NCI-H1694 (cell line): ENCODE measurements around the gene MUC5AC.
A peak's percentile ranks its signal among the peaks of the same experiment; 100 is the strongest.

Experiments
- DNase-seq: peaks from one replicate; lab custom pipeline; 2025; lab: John Stamatoyannopoulos, UW

MUC5AC gene

DNA sequence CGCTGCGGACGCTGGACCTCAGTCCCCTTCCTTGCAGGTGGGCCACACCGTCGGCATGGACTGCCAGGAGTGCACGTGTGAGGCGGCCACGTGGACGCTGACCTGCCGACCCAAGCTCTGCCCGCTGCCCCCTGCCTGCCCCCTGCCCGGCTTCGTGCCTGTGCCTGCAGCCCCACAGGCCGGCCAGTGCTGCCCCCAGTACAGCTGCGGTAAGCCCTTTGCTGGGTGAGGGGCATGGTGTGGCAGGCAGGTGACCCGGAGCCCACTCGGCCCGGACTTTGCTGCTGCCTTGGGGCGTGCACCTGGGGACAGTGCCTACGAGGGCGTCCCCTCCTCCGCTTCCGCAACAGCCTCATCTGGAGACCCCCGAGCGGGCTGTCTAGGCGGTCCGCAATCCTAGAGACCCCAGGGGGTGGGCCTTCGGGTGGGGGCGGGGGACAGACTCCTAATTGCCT, 39.7 kb downstream of the MUC5AC start:
- no peak for DNase-seq

DNA sequence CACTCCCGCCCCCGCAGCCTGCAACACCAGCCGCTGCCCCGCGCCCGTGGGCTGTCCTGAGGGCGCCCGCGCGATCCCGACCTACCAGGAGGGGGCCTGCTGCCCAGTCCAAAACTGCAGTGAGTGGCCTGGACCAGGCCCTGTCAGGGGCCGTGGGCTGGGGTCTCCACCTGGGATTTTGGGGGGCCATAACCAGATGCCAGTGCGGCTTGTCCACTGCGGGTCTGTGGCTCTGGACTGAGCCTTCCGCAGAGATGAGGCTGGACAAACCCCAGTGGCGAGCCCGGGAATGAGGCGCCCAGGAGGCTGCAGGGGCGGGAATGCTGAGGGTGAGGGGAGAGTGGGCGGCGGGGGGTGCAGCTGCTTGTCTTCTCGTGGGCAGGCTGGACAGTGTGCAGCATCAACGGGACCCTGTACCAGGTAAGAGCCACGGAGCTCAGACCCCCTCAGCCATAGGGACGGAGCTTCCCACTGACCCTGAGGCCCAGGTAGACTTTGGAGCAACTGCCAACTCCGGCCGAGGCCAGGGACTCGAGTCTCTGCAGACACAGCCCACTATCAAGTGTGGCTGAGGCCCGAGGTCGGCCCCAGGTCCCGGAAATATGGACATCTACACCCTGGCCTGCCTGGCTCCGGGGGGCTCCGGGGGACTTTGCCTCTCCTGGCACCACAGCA, 40.3 kb downstream of the MUC5AC start:
- no peak for DNase-seq

DNA sequence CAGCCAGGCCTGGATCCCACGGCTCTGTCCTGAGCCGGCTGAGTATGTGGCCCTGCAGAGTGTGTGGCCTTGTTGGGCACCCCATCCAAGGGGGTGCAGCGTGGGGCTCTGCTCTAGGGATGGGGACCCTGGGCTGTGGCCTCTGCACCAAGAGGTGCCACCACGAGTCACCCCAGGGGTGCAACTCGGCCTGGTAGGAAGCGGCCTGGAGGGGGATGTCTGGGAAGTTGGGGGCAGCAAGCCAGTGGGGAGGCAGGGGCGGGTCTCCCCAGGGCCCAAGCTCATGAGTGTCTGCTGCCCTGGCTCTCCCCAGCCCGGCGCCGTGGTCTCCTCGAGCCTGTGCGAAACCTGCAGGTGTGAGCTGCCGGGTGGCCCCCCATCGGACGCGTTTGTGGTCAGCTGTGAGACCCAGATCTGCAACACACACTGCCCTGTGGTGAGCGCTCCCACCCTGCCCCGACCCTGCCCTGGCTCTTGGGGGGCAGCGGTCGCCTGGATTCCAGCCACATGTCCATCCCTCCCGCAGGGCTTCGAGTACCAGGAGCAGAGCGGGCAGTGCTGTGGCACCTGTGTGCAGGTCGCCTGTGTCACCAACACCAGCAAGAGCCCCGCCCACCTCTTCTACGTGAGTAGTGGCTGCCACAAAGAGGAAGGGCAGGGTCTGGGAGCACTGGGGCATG, 40.9 kb downstream of the MUC5AC start:
- DNase-seq, result no peak

GRCh38 chr11:1199241-1199750, 41.5 kb downstream of the MUC5AC start:
- no peak for DNase-seq

GRCh38 chr11:1199751-1200610, 42.2 kb downstream of the MUC5AC start:
- DNase-seq, result peak; percentile 19

DNA sequence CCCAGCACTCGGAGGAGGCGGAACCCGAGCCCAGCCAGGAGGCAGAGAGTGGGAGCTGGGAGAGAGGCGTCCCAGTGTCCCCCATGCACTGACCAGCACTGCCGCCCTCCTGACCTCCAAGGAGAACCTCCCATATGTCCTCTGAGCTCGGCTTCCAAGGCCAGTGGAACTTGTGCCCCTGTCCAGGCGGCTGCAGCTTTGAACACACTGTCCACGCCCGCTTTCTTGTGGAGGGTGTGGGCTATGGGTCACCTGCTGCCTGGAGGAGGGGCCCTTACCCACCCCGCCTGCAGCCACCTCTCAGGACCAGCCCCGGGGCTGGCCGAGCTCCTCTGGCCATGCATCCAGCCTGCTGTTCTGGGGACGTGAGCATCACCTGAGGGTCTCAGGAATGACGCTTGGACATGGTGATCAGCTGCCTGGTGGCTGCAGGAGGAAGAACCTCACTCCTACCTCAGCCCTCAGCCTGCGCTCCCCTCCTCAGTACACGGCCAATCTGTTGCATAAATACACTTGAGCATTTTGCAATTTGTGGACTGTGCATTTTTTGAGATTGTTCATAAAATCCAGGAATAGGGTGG, 42.9 kb downstream of the MUC5AC start:
- no peak for DNase-seq

DNA sequence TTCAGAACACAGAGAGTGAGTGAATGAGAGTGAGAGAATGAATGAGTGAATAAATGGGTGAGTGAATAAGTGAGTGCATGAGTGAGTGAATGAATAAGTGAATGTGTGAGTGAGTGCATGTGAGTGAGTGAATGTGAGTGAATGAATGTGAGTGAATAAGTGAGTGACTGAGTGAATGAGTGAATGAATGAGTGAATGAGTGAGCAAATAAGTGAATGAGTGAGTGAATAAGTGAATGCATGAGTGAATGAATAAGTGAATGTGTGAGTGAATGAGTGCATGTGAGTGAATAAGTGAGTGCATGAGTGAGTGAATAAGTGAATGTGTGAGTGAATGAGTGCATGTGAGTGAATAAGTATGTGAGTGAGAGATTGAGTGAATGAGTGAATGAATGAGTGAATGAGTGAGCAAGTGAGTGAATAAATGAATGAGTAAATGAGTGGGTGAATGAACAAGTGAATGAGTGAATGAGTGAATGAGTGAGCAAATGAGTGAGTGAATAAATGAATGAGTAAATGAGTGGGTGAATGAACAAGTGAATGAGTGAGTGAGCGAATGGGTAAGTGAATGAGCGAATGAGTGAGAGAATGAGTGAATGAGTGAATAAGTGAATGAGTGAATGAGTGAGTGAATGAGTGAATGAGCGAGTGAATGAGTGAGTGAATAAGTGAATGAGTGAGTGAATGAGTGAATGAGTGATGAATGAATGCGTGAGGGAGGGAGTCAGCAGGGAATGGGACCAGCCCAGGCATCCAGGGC, 43.8 kb downstream of the MUC5AC start:
- DNase-seq, result no peak

DNA sequence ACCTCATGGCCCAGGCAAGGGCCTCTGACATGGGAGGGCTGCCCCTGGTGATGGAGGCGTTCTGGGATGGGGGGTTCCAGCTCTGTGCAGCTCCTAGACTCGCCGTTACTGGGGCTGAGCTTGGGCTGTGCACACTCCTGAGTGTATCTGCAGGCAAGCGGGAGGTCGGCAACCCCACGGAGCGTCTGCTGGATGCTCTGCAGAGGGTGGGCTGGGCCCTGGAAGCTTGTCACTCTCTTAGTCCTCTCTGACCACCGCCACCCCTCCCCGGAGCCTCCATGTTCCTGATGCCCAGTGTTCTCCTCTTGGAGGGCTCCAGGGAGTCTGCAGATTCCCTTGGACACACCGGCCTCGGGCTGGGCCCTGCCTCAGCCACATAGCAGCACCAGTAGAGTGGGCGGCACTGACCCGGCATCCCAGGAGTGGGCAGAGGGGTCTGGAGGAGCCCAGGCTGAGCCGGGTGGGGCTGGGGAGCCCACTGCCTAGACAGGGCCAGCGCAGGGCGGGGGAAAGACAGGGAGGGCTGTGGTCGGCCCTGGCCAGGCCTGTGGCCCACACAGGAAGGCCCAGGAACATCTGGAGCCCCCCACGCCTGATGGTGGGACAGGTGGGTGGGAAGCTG, 44.5 kb downstream of the MUC5AC start:
- DNase-seq, result no peak

DNA sequence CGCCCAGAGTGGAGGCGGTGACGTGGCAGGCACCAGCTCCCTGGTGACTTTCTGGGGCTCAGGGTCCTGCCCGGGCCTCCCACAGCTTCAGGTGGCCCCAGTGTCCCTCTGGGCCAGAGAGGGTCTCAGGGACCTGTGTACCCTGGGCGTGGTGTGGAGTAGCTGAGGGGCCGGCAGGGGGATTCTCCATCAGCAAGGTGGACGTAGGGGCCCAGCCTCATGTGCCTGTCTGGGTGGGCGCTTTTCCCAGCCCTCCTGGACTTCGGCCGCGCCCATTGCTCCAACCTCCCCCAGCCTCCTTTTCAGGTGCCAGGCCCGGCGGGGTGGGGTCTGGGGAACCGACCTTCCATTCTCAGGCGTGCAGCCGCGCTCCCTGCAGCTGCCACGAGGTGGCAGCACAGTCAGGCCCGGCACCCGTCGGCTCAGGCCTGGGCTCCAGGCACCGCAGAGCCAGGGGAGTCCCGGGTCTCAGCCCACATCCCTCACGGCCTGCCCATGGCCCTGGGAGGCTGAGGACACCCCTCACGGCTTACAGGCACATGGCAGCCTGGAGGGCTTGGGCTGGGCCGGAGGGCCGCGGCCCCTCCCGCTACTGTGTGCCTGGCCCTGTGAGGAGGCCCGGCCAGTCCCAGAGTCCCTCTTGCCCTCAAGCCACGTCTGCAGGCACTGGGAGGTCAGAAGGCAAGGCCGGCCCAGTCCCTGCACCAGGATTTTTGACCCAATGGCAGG, 45.2 kb downstream of the MUC5AC start:
- DNase-seq, result peak; percentile 6

DNA sequence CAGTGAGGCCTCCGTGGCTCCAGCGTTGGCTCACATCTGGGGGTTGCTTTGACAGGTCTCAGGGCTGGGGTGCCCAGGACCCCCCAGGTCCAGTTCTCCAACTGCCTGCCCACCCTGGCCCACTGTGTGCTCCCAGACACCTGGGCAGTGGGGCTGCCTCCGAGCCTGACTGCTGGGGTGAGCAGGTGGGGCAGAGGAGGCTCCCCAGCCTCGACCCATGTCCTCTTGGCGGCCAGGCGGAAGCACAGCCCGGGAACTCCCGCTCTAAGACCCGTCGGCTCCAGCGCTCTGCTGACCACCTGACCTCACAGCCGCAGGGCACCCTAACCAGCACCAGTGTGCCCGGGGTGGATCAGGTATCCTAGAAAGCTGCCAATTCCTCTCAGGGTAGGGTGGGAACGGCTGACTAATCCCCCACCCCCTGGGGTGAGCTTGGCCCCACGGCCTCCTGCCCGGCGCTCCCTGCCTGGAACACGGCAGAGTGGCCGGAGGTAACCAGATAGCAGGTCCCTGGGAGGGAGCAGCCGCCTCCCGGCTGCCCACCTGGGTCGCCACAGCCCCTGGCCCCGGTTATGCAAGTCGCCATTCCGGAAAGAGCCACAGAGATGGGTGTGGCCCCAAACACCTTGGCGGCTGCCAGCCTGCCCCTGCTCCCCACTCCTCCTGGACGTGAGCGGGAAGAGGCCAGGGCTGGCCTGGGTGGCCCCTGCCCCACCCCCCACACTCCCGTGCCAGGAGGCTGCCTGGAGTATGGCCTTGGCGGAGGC, 45.9 kb downstream of the MUC5AC start:
- no peak for DNase-seq

DNA sequence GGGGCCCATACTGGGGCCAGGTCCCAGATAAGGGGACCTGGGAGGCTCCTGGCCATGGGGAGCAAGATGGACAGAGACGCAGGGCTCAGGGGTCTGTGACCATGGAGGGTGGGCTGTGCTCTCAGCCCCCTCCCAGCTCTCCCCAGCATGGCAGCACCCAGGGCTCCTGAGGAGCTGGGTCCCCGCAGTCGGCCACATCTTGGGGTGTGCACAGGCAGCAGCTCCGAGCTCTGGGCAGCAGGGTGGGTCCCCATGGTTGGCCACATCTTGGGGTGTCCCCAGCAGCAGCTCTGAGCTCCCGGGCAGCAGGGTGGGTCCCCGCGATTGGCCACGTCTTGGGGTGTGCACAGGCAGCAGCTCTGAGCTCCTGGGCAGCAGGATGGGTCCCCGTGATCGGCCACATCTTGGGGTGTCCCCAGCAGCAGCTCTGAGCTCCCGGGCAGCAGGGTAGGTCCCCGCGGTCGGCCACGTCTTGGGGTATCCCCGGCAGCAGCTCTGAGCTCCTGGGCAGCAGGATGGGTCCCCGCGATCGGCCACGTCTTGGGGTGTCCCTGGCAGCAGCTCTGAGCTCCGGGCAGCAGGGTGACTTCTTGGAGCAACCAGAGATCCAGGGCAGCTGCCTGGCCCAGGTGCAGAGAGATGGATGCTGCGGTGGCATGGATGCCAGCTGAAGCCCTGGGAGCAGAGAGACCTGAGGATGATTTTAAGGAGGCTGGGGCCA, 46.8 kb downstream of the MUC5AC start:
- no peak for DNase-seq

DNA sequence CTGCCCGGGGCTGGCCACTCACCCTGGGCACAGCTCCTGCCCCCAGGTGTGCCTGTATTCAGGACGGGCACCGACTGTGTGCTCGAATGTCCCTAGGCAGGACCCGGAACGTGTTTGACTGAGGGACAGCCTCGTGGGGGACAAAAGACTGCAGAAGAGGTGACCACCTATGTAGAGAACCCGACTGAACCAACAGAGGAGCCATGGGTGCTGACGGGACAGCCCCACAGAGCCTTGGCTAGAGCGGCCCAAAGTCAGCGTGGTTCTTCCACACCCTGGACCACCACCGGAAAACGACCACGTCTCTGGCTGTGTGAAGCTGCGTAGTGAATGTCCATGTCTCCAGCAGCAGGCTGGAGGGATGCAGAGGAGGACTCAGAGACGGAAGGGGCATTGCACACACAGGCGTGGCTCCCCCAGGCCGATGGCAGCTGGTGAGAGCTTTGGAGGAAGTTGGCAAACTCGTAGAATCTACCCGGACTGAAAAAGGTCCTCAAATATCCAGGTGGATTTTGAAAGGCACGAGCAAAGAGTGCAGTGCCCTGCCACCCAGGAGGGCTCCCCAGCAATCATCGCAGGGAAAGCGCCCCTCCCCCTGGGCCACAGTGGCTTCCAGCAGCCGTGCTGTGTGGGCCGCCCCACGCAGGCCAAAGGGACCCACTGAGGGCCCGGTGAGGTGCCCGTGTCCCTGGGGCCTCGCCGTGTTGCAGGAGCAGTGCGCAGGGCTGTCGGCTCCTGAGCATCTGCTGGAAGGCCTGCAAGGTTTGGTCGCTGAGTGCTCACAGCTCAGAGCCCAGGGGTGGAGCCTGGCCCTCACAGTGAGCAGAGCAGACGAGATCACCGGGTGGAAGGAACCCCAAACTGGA, 47.6 kb downstream of the MUC5AC start:
- DNase-seq, result no peak

GRCh38 chr11:1205987-1206331, 48.2 kb downstream of the MUC5AC start:
- DNase-seq, result no peak

- no peak for DNase-seq
These were observed 48.9 kb downstream of the MUC5AC start for GRCh38 chr11:1206391-1207271.

DNA sequence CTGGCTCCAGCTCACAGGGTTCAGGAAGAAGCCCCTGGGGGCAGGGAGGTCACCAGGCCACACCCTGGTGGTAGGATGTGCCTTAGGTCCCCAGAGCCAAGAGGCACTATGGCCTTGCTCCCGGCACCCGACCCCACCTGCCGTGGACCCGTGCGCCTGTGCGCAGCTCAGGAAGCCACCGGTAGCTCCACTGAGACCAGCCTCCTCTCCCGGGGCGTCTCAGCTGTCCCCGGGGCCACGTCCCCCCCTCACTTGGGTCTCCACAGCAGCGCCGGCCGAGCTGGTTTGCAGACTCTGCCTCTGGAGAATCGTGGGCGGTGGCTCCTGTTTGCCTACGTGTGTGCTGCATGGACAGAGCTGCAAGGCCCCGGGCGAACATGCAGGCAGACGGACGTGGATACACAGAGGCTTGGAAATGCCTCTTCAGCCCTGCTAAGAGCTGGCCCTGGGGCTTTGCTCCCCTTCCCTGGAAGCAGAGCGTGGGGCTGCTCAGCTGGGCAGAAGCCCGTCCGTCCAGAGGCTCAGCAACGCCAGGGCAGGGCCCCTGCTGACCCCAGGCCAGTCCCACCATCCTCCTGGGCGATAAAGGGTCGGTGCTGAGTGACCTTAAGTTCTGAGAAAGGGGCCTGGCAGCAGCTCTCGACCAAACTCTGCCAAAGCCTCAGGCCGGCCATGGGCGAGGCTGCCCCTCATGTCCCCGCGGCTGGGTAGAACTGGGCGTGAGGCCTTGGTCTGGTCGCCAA, 49.8 kb downstream of the MUC5AC start:
- no peak for DNase-seq

- no peak for DNase-seq
These were observed 50.3 kb downstream of the MUC5AC start for GRCh38 chr11:1208144-1208393.
